ENCODE data around the gene PDZD4. TPM values are rescaled to one million over a fixed set of nuclear protein-coding genes. Genes with fewer than 3 reads are reported as not detected.

The PDZD4 gene
- total RNA-seq, 2 experiments from 2014 or later = not detected

DNA sequence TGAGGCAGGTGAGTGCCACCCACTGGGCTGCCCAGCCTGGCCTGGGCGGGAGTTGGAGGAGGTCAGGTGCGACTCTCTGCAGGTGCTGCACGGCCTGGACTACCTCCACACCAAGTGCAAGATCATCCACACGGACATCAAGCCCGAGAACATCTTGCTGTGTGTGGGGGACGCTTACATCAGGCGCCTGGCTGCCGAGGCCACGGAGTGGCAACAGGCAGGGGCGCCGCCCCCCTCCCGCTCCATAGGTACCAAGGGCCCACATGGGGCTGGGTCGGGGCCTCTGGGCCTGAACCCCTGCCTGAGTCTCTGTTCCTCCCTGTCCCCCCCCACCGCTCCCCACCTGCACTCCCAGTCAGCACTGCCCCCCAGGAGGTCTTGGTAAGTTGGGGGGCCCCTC lies 47.5 kb downstream of the PDZD4 start:
- TF ChIP-seq EZH2phosphoT487 (IDR thresholded peaks at IDR 0.05; ENCODE audit: borderline replicate concordance, low read depth, low read length) (no peak), CTCF (conservative IDR thresholded peaks at IDR 0.05; ENCODE audit: low read length) (no peak)
- ChIA-PET CTCF (ENCODE audit: unreplicated experiment) (no interaction called here), POLR2A (no interaction called here)
- Histone ChIP-seq H3K36me3 (ENCODE audit: insufficient read depth, low read length) (no peaks in the 10 kb centered on the region; the same call in 1 of the 2 replicates), H2AFZ (ENCODE audit: low read length) (no peak overlapping the region), H3K4me3 (ENCODE audit: low read depth, low read length, poor library complexity, severe bottlenecking) (no peak overlapping the region), H3K79me2 (ENCODE audit: insufficient read depth, low read depth, low read length) (no peaks in the 10 kb centered on the region), H3K4me1 (ENCODE audit: insufficient read depth, low read length, poor library complexity, severe bottlenecking) (peaks cover 3% of the 10 kb centered on the region), H3K27ac (ENCODE audit: low read depth, low read length, poor library complexity, severe bottlenecking) (no peak overlapping the region), H3K9me3 (ENCODE audit: low read length) (no peaks in the 10 kb centered on the region), H4K20me1 (ENCODE audit: insufficient read depth, low read length) (no peaks in the 10 kb centered on the region), H3K4me2 (ENCODE audit: low read length) (no peak overlapping the region), H3K9me2 (ENCODE audit: insufficient read depth, low read length) (no peaks in the 10 kb centered on the region)
- intact Hi-C loops (cut with micrococcal nuclease; ENCODE audit: unreplicated experiment) = no loop called here
- DNase-seq (ENCODE audit: low spot score) = no peak
- BruUV-seq (replicated peaks) = no TSS peak

GRCh38 chrX:153782313-153782712 lies 48.0 kb downstream of the PDZD4 start:
- TF ChIP-seq EZH2phosphoT487 (IDR thresholded peaks at IDR 0.05; ENCODE audit: borderline replicate concordance, low read depth, low read length) (no peak), CTCF (conservative IDR thresholded peaks at IDR 0.05; ENCODE audit: low read length) (0 out of 2 replicates have a peak, but pooled peaks have one; percentile 18)
- ChIA-PET POLR2A (no interaction called here), CTCF (ENCODE audit: unreplicated experiment) (no interaction called here)
- BruUV-seq (replicated peaks) = no TSS peak
- Histone ChIP-seq H3K4me2 (ENCODE audit: low read length) (no peak overlapping the region), H3K79me2 (ENCODE audit: insufficient read depth, low read depth, low read length) (no peaks in the 10 kb centered on the region), H2AFZ (ENCODE audit: low read length) (no peak overlapping the region), H3K4me1 (ENCODE audit: insufficient read depth, low read length, poor library complexity, severe bottlenecking) (peaks cover 3% of the 10 kb centered on the region), H3K9me3 (ENCODE audit: low read length) (no peaks in the 10 kb centered on the region), H3K4me3 (ENCODE audit: low read depth, low read length, poor library complexity, severe bottlenecking) (no peak overlapping the region), H3K36me3 (ENCODE audit: insufficient read depth, low read length) (no peaks in the 10 kb centered on the region; the same call in 1 of the 2 replicates), H3K27ac (ENCODE audit: low read depth, low read length, poor library complexity, severe bottlenecking) (no peak overlapping the region), H4K20me1 (ENCODE audit: insufficient read depth, low read length) (no peaks in the 10 kb centered on the region), H3K9me2 (ENCODE audit: insufficient read depth, low read length) (no peaks in the 10 kb centered on the region)
- DNase-seq (ENCODE audit: low spot score) = no peak
- intact Hi-C loops (cut with micrococcal nuclease; ENCODE audit: unreplicated experiment) = no loop called here

DNA sequence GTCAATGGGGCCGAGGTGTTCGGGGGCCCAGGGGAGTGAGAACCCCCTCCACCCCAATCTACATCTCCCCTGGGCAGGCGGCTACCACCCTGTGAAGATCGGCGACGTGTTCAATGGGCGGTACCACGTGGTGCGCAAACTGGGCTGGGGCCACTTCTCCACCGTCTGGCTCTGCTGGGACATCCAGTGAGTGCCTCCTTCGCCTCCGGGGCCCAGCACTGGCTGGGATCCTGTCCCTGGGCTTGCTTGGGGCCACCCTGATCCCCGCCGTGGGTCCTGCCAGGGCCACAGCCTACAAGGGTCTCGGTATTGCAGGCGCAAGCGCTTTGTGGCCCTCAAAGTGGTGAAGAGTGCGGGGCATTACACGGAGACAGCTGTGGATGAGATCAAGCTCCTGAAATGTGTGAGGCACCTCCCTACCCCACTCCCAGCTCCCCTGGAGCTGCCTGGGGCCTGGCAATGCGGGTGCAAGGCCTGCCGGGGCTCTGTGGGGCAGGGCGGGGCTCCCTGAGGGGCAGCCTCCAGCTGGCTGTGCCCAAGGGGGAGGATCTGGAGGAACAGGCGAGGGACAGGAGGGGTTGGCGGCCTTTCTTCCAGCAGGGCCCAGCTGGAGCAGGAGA lies 48.8 kb downstream of the PDZD4 start:
- POLR2A ChIA-PET = interaction anchor here (0.8 kb wide), 1 partner anchor 113 kb away, joined by 3 read pairs; no protein-coding TSS in a partner anchor
- Histone ChIP-seq H3K27ac (ENCODE audit: low read depth, low read length, poor library complexity, severe bottlenecking) (no peak overlapping the region), H3K4me2 (ENCODE audit: low read length) (no peak overlapping the region), H2AFZ (ENCODE audit: low read length) (no peak overlapping the region), H3K36me3 (ENCODE audit: insufficient read depth, low read length) (no peaks in the 10 kb centered on the region; the same call in 1 of the 2 replicates), H3K4me1 (ENCODE audit: insufficient read depth, low read length, poor library complexity, severe bottlenecking) (peaks cover 3% of the 10 kb centered on the region), H3K9me3 (ENCODE audit: low read length) (no peaks in the 10 kb centered on the region), H3K4me3 (ENCODE audit: low read depth, low read length, poor library complexity, severe bottlenecking) (no peak overlapping the region), H3K9me2 (ENCODE audit: insufficient read depth, low read length) (no peaks in the 10 kb centered on the region), H3K79me2 (ENCODE audit: insufficient read depth, low read depth, low read length) (no peaks in the 10 kb centered on the region), H4K20me1 (ENCODE audit: insufficient read depth, low read length) (no peaks in the 10 kb centered on the region)
- CTCF ChIA-PET (ENCODE audit: unreplicated experiment) = no interaction called here
- TF ChIP-seq EZH2phosphoT487 (IDR thresholded peaks at IDR 0.05; ENCODE audit: borderline replicate concordance, low read depth, low read length) = no peak
- no peak for TF ChIP-seq CTCF (conservative IDR thresholded peaks at IDR 0.05; ENCODE audit: low read length)
- intact Hi-C loops (cut with micrococcal nuclease; ENCODE audit: unreplicated experiment) = no loop called here
- DNase-seq (ENCODE audit: low spot score) = no peak
- no TSS peak for BruUV-seq (replicated peaks)

Measured in OCI-LY7 (cell line).